ENCODE results near the gene ARMC6. TPM values are rescaled to one million over a fixed set of nuclear protein-coding genes. Genes with fewer than 3 reads are reported as not detected.
A peak's percentile ranks its signal among the peaks of the same experiment; 100 is the strongest.

The ARMC6 gene
- total RNA-seq, 1 experiment from 2014 or later = 66.5 TPM

GRCh38 chr19:18985257-18985656, 48.1 kb upstream of the ARMC6 start:
- Histone ChIP-seq H2BK15ac (ENCODE audit: low read depth, low read length) (no peak overlapping the region), H4K20me1 (ENCODE audit: control insufficient read depth, insufficient read depth, insufficient read length) (peaks cover 2% of the 10 kb centered on the region), H3K4me1 (ENCODE audit: insufficient read depth, low read length) (no peaks in the 10 kb centered on the region), H3K23me2 (ENCODE audit: insufficient read length, low read depth, low read length, poor library complexity, severe bottlenecking) (no peaks in the 10 kb centered on the region), H3K79me2 (ENCODE audit: insufficient read depth, low read length) (no peaks in the 10 kb centered on the region), H3K27me3 (ENCODE audit: insufficient read depth, low read length) (no peaks in the 10 kb centered on the region), H3K14ac (ENCODE audit: insufficient read depth, low read length) (no peak overlapping the region), H2BK12ac (ENCODE audit: insufficient read length, low read depth, low read length) (no peak overlapping the region), H2BK120ac (ENCODE audit: low read depth, low read length, poor library complexity, severe bottlenecking) (no peak overlapping the region), H3K18ac (ENCODE audit: insufficient read length, low read depth, low read length) (no peak overlapping the region), H2AFZ (ENCODE audit: low read length) (no peak overlapping the region), H4K8ac (replicated peaks; ENCODE audit: insufficient read length, low read depth, low read length) (no peak overlapping the region), H3K4ac (ENCODE audit: low read depth, low read length) (no peak overlapping the region), H2AK5ac (ENCODE audit: insufficient read length, low read length) (no peak overlapping the region), H3K56ac (ENCODE audit: insufficient read length, low read depth, low read length) (no peak overlapping the region), H3K9ac (ENCODE audit: extremely low read depth, insufficient read length, low read length) (no peak overlapping the region), H3T11ph (ENCODE audit: low read length) (no peak overlapping the region), H3K79me1 (ENCODE audit: insufficient read depth, low read depth, low read length, poor library complexity, severe bottlenecking) (no peaks in the 10 kb centered on the region), H4K5ac (ENCODE audit: insufficient read length, low read depth, low read length) (no peak overlapping the region), H4K91ac (ENCODE audit: insufficient read length, low read depth, low read length) (no peak overlapping the region), H3K4me2 (ENCODE audit: insufficient read depth, insufficient read length, low read length) (no peak overlapping the region), H2BK20ac (ENCODE audit: low read depth, low read length, poor library complexity, severe bottlenecking) (no peak overlapping the region), H3K23ac (ENCODE audit: insufficient read length, low read depth, low read length) (no peak overlapping the region), H3K9me3 (ENCODE audit: control insufficient read depth, low read depth, low read length) (no peaks in the 10 kb centered on the region), H2BK5ac (ENCODE audit: insufficient read length, low read length) (no peak overlapping the region), H3K27ac (ENCODE audit: insufficient read length, low read depth, low read length) (no peak overlapping the region)
- no CpG with 5 or more reads among the region's 7 CpGs for WGBS (ENCODE audit: extremely low coverage, insufficient read length, low lambda C conversion rate)
- H3K4me3 Mint-ChIP-seq = no peak overlapping the region
- TF ChIP-seq, protein P1, sequence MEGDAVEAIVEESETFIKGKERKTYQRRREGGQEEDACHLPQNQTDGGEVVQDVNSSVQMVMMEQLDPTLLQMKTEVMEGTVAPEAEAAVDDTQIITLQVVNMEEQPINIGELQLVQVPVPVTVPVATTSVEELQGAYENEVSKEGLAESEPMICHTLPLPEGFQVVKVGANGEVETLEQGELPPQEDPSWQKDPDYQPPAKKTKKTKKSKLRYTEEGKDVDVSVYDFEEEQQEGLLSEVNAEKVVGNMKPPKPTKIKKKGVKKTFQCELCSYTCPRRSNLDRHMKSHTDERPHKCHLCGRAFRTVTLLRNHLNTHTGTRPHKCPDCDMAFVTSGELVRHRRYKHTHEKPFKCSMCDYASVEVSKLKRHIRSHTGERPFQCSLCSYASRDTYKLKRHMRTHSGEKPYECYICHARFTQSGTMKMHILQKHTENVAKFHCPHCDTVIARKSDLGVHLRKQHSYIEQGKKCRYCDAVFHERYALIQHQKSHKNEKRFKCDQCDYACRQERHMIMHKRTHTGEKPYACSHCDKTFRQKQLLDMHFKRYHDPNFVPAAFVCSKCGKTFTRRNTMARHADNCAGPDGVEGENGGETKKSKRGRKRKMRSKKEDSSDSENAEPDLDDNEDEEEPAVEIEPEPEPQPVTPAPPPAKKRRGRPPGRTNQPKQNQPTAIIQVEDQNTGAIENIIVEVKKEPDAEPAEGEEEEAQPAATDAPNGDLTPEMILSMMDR (conservative IDR thresholded peaks at IDR 0.05) = no peak
- peaks cover 5 to 7% of the 10 kb centered on the region in 2 experiments; a peak in 2 of 4 replicates for H3K4me1 Mint-ChIP-seq
- H3K36me3 Mint-ChIP-seq (ENCODE audit: insufficient read depth in 1 of 3, low read depth in 3 of 3) = no peaks in the 10 kb centered on the region
- H3K27me3 Mint-ChIP-seq (ENCODE audit: low read depth) = peaks cover 35% of the 10 kb centered on the region
- no peak for DNase-seq
- 0 out of 7 replicates have a peak overlapping the region, but pooled peaks of 1 of the 3 experiments have one; percentile 77 for H3K27ac Mint-ChIP-seq
- H3K9me3 Mint-ChIP-seq = no peaks in the 10 kb centered on the region
